Astrocyte of the spinal cord (primary cell): ENCODE data around the gene HIVEP3.
A peak's percentile ranks its signal among the peaks of the same experiment; 100 is the strongest.

Source experiments
- DNase-seq: peaks from one replicate; pipeline ENCODE4 v3.0.0; 2011; ENCODE audit warnings: low read depth, low spot score
- H3K4me3 ChIP-seq: 2 replicates; pipeline ENCODE4 v1.5.1; 2011; ENCODE audit warnings: low read depth, mild to moderate bottlenecking, low read length, moderate library complexity
- in situ Hi-C: cut with HindIII; loops from 2 replicates; pipeline ENCODE4 v1.10.0; 2017; ENCODE audit warnings: low sequenced_read_pairs
- TF ChIP-seq, protein P1 (sequence below): IDR thresholded peaks from 2 replicates; pipeline ENCODE4 v1.5.1; 2012; ENCODE audit warnings: low read depth, mild to moderate bottlenecking, low read length, inconsistent platforms

Gene HIVEP3

DNA sequence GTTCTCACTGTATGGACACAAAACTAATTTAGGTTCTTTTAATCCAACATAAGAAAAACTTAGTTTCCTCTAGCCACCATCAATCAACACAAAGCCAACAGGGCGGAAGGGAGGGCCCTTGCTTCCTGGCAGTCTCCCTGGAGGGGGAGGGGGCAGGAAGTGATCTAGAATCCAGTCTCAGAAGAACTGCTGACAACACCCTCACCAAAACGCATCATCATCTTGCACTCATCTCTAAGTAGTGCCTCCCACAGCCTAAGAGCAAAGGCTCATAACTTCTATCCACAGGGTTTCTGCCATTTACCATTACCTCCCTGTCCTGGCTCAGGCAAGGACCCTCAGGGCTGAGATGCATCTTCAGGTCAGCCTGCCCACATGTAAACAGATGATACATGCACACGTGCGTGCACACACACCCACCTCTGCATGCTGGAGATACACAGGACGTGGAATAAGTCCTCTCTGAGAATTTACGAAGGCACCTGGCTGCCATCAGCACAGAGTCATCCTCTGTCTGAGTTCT is 20.5 kb downstream of the HIVEP3 start:
- no peak overlapping the region for H3K4me3 ChIP-seq
- DNase-seq: peak; percentile 34
- in situ Hi-C loops: no loop called here
- TF ChIP-seq, protein P1, sequence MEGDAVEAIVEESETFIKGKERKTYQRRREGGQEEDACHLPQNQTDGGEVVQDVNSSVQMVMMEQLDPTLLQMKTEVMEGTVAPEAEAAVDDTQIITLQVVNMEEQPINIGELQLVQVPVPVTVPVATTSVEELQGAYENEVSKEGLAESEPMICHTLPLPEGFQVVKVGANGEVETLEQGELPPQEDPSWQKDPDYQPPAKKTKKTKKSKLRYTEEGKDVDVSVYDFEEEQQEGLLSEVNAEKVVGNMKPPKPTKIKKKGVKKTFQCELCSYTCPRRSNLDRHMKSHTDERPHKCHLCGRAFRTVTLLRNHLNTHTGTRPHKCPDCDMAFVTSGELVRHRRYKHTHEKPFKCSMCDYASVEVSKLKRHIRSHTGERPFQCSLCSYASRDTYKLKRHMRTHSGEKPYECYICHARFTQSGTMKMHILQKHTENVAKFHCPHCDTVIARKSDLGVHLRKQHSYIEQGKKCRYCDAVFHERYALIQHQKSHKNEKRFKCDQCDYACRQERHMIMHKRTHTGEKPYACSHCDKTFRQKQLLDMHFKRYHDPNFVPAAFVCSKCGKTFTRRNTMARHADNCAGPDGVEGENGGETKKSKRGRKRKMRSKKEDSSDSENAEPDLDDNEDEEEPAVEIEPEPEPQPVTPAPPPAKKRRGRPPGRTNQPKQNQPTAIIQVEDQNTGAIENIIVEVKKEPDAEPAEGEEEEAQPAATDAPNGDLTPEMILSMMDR: no peak

DNA sequence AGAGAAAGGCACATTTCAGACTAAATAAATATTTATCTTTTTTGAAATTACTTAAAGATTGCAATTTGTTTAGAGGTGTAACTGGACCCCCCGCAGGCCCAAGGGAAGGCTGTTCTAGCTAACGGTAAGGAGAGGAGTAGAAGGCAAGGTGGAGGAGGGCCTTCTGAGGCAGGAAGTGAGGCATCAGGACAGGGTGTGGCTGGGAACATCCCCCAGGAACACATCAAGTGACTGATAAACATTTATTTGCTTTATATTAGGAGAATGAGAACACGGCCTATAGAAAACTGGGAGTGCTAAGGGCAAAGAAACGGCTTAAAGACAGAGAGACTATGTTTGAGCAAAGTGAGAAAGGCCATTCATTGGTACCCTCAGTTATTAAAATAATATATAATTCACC is 23.2 kb downstream of the HIVEP3 start:
- no peak for DNase-seq
- H3K4me3 ChIP-seq: no peak overlapping the region
- TF ChIP-seq, protein P1: no peak
- in situ Hi-C loops: no loop called here

DNA sequence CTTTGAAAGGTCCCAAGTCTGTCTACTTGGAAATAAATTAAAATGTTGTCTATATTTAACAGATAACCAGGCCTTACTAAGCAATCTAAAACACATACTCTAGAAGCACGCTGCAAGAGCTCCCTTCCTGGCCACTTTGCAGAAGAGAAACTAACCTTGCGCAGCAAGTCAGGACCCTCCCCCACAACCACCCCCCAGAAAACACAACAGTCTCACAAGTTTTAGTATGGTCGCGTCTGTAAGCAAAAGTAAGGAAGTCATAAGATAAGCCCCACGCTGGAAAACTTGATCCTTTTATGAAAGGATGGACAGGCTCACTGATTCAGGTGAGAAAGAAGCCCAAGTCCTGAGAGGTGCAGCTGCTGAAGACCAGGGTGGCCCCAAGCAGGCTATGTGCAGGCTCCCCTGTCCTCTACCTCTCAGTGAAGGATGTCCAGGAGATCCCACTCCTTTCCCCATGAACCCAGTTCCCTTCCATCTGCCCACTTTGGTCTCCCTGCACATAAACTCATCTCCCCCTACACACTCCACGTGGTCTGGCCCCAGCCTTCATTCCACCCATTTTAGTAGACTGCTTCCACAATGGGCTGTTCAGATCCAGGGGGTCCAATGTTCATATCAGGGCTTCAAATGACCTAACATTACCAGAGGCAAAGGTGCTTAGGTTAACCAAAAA is 23.8 kb downstream of the HIVEP3 start:
- H3K4me3 ChIP-seq: no peak overlapping the region
- TF ChIP-seq, protein P1: no peak
- in situ Hi-C loops: no loop called here
- no peak for DNase-seq

DNA sequence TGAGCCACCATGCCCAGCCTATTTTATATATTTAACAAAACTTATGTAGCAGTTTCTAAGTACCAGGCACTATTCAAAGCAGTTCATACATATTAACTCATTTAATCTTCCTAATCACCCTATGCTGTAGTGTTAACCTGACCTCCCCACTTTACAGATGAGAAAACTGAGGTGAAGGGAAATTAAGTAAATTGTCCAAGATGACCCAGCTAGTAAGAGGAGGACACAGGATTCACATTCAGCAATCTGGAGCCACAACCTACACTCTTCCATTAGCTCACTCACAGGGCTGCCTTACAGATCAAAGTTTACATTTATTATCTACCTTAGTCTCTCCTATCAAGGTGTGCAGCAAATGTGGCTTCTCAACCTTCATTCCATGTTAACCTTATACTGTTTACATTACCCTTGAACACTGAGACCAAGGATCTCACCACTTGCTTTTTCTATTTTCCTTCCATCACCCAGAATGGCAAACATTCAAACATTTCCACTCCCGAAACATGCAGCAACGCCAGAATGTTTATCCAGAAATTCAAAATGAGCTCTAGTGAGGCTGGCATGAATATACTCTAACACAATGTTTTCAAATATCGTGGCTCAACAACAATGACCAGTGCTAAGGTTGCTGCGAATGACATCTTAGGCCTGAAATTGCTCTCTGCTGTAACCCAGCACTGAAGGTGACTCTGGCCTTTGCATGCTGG is 24.5 kb downstream of the HIVEP3 start:
- DNase-seq: no peak
- H3K4me3 ChIP-seq: no peak overlapping the region
- in situ Hi-C loops: no loop called here
- TF ChIP-seq, protein P1: no peak

DNA sequence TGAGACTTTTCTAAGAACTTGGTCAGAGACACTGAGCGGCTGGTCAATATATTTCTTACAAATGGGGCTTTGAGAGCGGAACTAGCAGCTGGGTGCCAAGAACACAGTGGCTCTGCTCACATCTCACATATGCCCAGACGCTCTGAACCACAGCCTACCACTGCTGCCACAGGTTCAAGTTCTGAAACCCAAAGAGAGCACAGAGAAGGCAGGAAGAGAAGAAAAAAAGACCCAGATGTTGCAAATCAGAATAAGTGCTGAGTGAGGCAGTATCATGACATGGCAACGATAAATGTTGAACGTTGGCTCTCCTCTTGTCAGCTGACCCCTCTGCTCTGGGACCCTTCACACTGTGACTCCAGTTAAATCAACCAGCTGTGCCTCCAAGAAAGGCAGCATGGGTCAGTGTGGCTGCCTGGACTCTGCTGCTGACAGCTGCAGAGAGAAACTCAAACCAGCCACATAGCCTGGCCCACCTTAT is 26.4 kb downstream of the HIVEP3 start:
- in situ Hi-C loops: no loop called here
- H3K4me3 ChIP-seq: no peak overlapping the region
- TF ChIP-seq, protein P1: no peak
- no peak for DNase-seq

DNA sequence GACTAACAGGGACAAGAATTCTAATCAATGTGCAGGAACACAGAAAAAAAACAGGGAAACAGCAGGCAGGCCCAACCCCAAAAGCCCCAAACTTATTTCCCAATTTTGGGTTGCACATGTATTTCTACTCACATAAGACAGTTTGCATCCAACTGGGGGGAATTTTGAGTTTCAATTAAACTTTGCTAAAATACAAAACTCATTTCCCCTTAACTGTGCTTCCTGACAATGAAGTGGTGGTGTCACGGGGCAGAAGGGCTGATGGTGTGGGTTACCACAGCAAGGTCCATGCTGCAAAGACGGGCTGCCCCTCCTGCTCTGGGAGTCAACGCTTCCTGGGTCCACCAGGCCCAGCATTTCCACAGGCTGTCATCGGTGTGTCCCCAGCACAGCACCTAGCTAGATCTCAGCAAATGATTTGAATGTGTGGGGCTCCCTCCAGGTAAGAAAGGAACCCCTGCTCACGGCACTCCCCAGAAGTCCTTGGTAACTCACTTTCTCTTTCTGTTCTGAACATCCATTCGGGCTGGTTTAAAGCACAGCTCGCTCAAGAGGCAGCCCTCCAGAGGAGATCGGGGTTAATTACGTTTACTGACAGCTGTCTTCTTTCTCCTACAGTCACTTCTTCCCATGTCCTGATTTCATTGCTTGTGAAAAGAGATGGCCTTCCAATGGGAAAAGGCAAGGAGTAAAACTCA is 27.4 kb downstream of the HIVEP3 start:
- in situ Hi-C loops: no loop called here
- no peak overlapping the region for H3K4me3 ChIP-seq
- TF ChIP-seq, protein P1: peak; percentile 13
- no peak for DNase-seq
